Endothelial cell of umbilical vein (primary cell): ENCODE results near the gene STAT4. TPM values are rescaled to one million over a fixed set of nuclear protein-coding genes. Genes with fewer than 3 reads are reported as not detected.

Experiments
- BruUV-seq: library from RNA; stranded (reverse); fragments of 400-500 nt; replicated peaks from 2 replicates; lab custom pipeline; 2021; lab: Mats Ljungman, UMichigan
- CTCF ChIA-PET: fragments of 300-600, 350-600 bp; sonication (Branson Sonifier 250); formaldehyde crosslinking; loops from one replicate; lab custom pipeline; 2021; ENCODE audit warnings: antibody characterized with exemption, inconsistent platforms; lab: Charles Lee
- POLR2A ChIA-PET: fragments of 300-600, 350-600 bp; sonication (Branson Sonifier 250); formaldehyde crosslinking; loops from one replicate; lab custom pipeline; 2021; ENCODE audit warnings: antibody characterized with exemption, inconsistent platforms; lab: Charles Lee
- DNase-seq: peaks from one replicate; pipeline ENCODE4 v3.0.0-alpha.2; 2011; ENCODE audit warnings: low read depth, low spot score
- FAIRE-seq: peaks from 2 replicates; lab custom pipeline; 2011; peaks lifted over from hg19 to GRCh38; lab: Jason Lieb, UNC
- H2AFZ ChIP-seq: 2 replicates; pipeline ENCODE4 v1.6.0; 2012; ENCODE audit warnings: low read depth, low read length, control low read depth, inconsistent platforms
- H3K27ac ChIP-seq: 2 replicates; pipeline ENCODE4 v1.5.1; 2011; ENCODE audit warnings: low read depth, mild to moderate bottlenecking, control low read depth, low read length, moderate library complexity; ENCODE audit not compliant: insufficient read depth
- H3K27me3 ChIP-seq, 2 experiments: 2 replicates each; pipeline versions ENCODE4 v1.6.0 to v1.6.1; 2011; ENCODE audit warnings: low read length in 2 of 2, mixed read lengths in 1 of 2; ENCODE audit not compliant: control insufficient read depth in 2 of 2, insufficient read depth in 2 of 2
- H3K36me3 ChIP-seq, 2 experiments: 2 replicates in 1 of 2; 3 replicates in 1 of 2; pipeline ENCODE4 v1.5.1; 2011; ENCODE audit warnings: low read length in 2 of 2, mild to moderate bottlenecking in 1 of 2, moderate library complexity in 1 of 2; ENCODE audit not compliant: control insufficient read depth in 2 of 2, insufficient read depth in 2 of 2; ENCODE audit errors: extremely low read depth in 1 of 2
- H3K4me1 ChIP-seq: 3 replicates; pipeline ENCODE4 v1.5.1; 2011; ENCODE audit warnings: mild to moderate bottlenecking, low read length; ENCODE audit not compliant: control insufficient read depth, insufficient read depth; ENCODE audit errors: extremely low read depth
- H3K4me2 ChIP-seq: 2 replicates; pipeline ENCODE4 v1.6.1; 2011; ENCODE audit warnings: low read length, control low read depth, mixed read lengths; ENCODE audit not compliant: insufficient read depth
- H3K4me3 ChIP-seq, 3 experiments: fragments of 200-600 bp in 1 of 3; sonication (generic), shearing (Covaris generic) in 1 of 3; replicated peaks in 1 of 3; 2 replicates each; pipeline ENCODE4 v1.5.1; 2011 to 2016; ENCODE audit warnings: control low read depth in 3 of 3, low read length in 3 of 3, mild to moderate bottlenecking in 2 of 3, inconsistent platforms in 1 of 3, low read depth in 1 of 3, moderate library complexity in 1 of 3; ENCODE audit not compliant: insufficient read depth in 1 of 3
- H3K79me2 ChIP-seq: 2 replicates; pipeline ENCODE4 v1.6.0; 2012; ENCODE audit warnings: low read length, inconsistent platforms; ENCODE audit not compliant: control insufficient read depth, insufficient read depth
- H3K9ac ChIP-seq: replicated peaks from 2 replicates; pipeline ENCODE3; 2011; ENCODE audit warnings: low read length, control low read depth; ENCODE audit not compliant: insufficient read depth; ENCODE audit errors: extremely low read depth
- H3K9me1 ChIP-seq: replicated peaks from 3 replicates; pipeline ENCODE4 v1.6.0; 2011; ENCODE audit warnings: mild to moderate bottlenecking, low read length; ENCODE audit not compliant: control insufficient read depth, insufficient read depth; ENCODE audit errors: extremely low read depth
- H3K9me3 ChIP-seq: replicated peaks from 2 replicates; pipeline ENCODE4 v1.5.1; 2012; ENCODE audit warnings: low read length, inconsistent platforms; ENCODE audit not compliant: control insufficient read depth, insufficient read depth
- H4K20me1 ChIP-seq: replicated peaks from 2 replicates; pipeline ENCODE3; 2011; ENCODE audit warnings: mild to moderate bottlenecking, low read length; ENCODE audit not compliant: control insufficient read depth, insufficient read depth; ENCODE audit errors: extremely low read depth
- FOS ChIP-seq: IDR thresholded peaks from 2 replicates; pipeline ENCODE4 v1.6.1; 2011; ENCODE audit warnings: mild to moderate bottlenecking, low read length, moderate library complexity, borderline replicate concordance; ENCODE audit not compliant: insufficient read depth
- GATA2 ChIP-seq: IDR thresholded peaks from 2 replicates; pipeline ENCODE4 v1.7.0; 2011; ENCODE audit warnings: low read depth, mild to moderate bottlenecking, moderate library complexity, mixed read lengths, low read length; ENCODE audit not compliant: insufficient read length, insufficient read depth
- JUN ChIP-seq: IDR thresholded peaks from 2 replicates; pipeline ENCODE4 v1.6.1; 2011; ENCODE audit warnings: borderline replicate concordance, low read depth; ENCODE audit not compliant: insufficient read length, insufficient read depth
- MYC ChIP-seq: IDR thresholded peaks from one replicate; pipeline ENCODE4 v1.6.1; 2011; ENCODE audit warnings: mild to moderate bottlenecking, low read depth, low read length
- dilution Hi-C: fragments of 300-500 bp; cut with MboI; formaldehyde crosslinking; loops from one replicate; pipeline ENCODE4 v1.15.0; 2019; ENCODE audit warnings: low sequenced_read_pairs; ENCODE audit not compliant: extremely low pct_ligation_motif_present
- intact Hi-C: fragments of 100-400 bp; cut with micrococcal nuclease; formaldehyde crosslinking; loops from one replicate; pipeline ENCODE4 v1.10.0; 2022
- polyA plus RNA-seq, 4 experiments: library from polyadenylated mRNA; depleted of rRNA in 3 of 4; stranded (reverse) in 3 of 4; unstranded in 1 of 4; fragments of >200 nt; gene quantifications; 2 replicates each; pipeline versions ENCODE4 v1.2.1 to v1.2.3, GENCODE V29; 2011 to 2012; ENCODE audit warnings: missing spikeins in 1 of 4
- total RNA-seq: library from RNA; stranded (reverse); gene quantifications from 2 replicates; pipeline ENCODE4 v1.2.3, GENCODE V29; 2021
- TF ChIP-seq, protein P1 (sequence below), 2 donors: IDR thresholded peaks; 1 replicate in 1 of 2; 2 replicates in 1 of 2; pipeline ENCODE4 v1.5.1; 2011; ENCODE audit warnings: low read length in 2 of 2, mild to moderate bottlenecking in 2 of 2, moderate library complexity in 2 of 2, control low read depth in 1 of 2, inconsistent platforms in 1 of 2, low read depth in 1 of 2; ENCODE audit not compliant: insufficient read depth in 1 of 2; ENCODE audit errors: extremely low read depth in 1 of 2

STAT4 gene
- total and polyA plus RNA-seq, 2 donors (not counting 3 experiments of a cell fraction or from before 2014, with no cell fraction given), result 0.46 to 1.2 TPM

DNA sequence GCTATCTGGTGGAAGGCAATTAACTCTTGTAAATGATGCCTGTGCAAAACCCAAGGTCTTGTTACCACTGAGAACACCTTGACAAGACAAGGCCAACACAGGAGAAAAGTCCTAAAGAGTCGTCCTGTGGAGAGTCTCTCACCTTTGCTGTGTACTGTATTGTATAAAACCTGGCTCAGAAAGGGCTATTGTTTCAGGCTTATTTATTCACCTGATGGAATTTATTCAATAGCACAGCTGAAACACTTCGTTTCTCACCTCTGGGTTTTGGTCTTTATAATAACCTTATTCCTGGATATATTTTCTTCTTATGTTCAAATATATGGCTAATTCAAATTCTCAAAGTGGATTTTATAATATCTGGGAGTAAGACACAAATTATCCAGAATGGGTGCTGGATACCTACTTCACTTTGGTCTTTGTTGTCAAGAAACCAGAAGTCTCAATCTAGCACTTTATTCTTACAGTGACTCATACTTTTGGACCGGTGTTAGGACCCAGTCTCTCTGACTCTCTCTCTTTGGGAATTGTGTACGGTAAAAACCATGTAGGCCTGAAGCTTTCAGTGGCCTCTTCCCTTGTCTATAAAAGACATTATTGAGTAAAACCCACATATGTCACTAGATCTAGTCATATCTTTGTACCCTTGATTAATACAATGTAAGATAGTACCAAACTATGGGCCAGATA is 16.1 kb upstream of the STAT4 start:
- Histone ChIP-seq H3K27ac (no peak overlapping the region), H3K4me2 (no peak overlapping the region), H2AFZ (no peak overlapping the region), H3K27me3 (no peaks in the 10 kb centered on the region), H3K9me3 (no peaks in the 10 kb centered on the region), H3K4me3 (no peak overlapping the region), H3K9me1 (no peaks in the 10 kb centered on the region), H3K4me1 (peaks cover 10% of the 10 kb centered on the region), H3K9ac (no peak overlapping the region), H3K36me3 (no peaks in the 10 kb centered on the region), H3K79me2 (no peaks in the 10 kb centered on the region), H4K20me1 (no peaks in the 10 kb centered on the region)
- intact Hi-C loops, result no loop called here
- FAIRE-seq (no peak), DNase-seq (no peak)
- ChIA-PET POLR2A (no interaction called here), CTCF (interaction anchor here (0.8 to 7.2 kb wide), 10 partner anchors 9 to 372 kb away, joined by 3 to 253 read pairs (median 8); no protein-coding TSS in a partner anchor)
- TF ChIP-seq MYC, result no peak
- dilution Hi-C loops, result no loop called here
- BruUV-seq, result no TSS peak

DNA sequence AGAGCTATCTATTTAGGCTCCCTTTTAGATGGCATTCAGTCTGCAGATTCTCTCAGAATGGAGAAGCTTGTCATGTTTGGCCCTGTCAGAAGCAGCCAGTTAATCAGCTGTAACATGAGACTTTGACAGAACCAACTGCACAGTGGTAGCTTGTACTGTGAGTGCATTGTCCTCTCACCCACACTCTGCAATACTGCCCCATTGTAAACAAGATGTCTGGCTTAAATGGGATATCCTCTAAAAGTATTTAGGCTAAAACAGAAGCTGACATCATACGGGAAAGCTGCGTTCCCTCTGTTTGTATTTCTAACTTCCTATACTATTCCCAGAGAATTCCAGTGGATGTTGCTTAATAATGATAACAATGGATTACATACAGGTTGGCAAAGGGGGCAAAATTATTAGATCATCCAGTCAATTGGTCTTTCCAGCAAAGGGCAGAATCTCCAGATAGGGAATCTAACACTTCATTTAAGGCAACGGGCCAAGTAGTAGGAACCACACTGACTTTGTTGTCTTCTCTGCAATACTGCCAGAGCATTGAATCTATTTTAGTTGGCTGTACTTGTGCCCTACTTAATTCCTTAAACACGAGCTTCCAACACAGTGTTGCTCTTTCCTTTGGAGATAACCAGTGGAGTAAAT is 15.4 kb upstream of the STAT4 start:
- Histone ChIP-seq H3K4me1 (peaks cover 7% of the 10 kb centered on the region), H3K9ac (no peak overlapping the region), H3K9me3 (no peaks in the 10 kb centered on the region), H3K27me3 (no peaks in the 10 kb centered on the region), H3K36me3 (no peaks in the 10 kb centered on the region), H3K79me2 (no peaks in the 10 kb centered on the region), H2AFZ (no peak overlapping the region), H3K4me3 (no peak overlapping the region), H3K27ac (no peak overlapping the region), H3K4me2 (no peak overlapping the region), H3K9me1 (no peaks in the 10 kb centered on the region), H4K20me1 (no peaks in the 10 kb centered on the region)
- BruUV-seq, result no TSS peak
- dilution Hi-C loops, result no loop called here
- intact Hi-C loops, result no loop called here
- POLR2A ChIA-PET, result no interaction called here
- FAIRE-seq (peak; percentile 28), DNase-seq (peak; percentile 91)
- TF ChIP-seq, protein P1, sequence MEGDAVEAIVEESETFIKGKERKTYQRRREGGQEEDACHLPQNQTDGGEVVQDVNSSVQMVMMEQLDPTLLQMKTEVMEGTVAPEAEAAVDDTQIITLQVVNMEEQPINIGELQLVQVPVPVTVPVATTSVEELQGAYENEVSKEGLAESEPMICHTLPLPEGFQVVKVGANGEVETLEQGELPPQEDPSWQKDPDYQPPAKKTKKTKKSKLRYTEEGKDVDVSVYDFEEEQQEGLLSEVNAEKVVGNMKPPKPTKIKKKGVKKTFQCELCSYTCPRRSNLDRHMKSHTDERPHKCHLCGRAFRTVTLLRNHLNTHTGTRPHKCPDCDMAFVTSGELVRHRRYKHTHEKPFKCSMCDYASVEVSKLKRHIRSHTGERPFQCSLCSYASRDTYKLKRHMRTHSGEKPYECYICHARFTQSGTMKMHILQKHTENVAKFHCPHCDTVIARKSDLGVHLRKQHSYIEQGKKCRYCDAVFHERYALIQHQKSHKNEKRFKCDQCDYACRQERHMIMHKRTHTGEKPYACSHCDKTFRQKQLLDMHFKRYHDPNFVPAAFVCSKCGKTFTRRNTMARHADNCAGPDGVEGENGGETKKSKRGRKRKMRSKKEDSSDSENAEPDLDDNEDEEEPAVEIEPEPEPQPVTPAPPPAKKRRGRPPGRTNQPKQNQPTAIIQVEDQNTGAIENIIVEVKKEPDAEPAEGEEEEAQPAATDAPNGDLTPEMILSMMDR (IDR thresholded peaks at IDR 0.05; ENCODE audit: extremely low read depth in 1 of 2, insufficient read depth in 1 of 2, low read depth in 1 of 2, low read length in 2 of 2), result no peak
- TF ChIP-seq GATA2, result no peak
- TF ChIP-seq FOS, result no peak
- TF ChIP-seq JUN, result peak; percentile 81
- no peak for TF ChIP-seq MYC
- CTCF ChIA-PET, result interaction anchor here (0.6 to 7.2 kb wide), 15 partner anchors 10 to 373 kb away, joined by 3 to 253 read pairs (median 7); no protein-coding TSS in a partner anchor
